HepG2 (cell line): ENCODE data around the gene NUCB1. TPM values are rescaled to one million over a fixed set of nuclear protein-coding genes. Genes with fewer than 3 reads are reported as not detected.

Source experiments
- AGO2 ChIP-seq: fragments of 200-400 bp; formaldehyde crosslinking; optimal IDR thresholded peaks from 2 replicates; pipeline ENCODE3; 2017; ENCODE audit warnings: mild to moderate bottlenecking, low read depth, low read length, moderate library complexity
- CCDC6 ChIP-seq: sonication (generic); formaldehyde crosslinking; IDR thresholded peaks from 2 replicates; pipeline ENCODE4 v1.8.1; 2022; ENCODE audit warnings: mild to moderate bottlenecking, missing genetic modification reagents, moderate library complexity
- ETV5 ChIP-seq: IDR thresholded peaks from 2 replicates; pipeline ENCODE4 v1.6.1; 2018; ENCODE audit warnings: missing biosample characterization, missing genetic modification reagents, inconsistent platforms, borderline replicate concordance
- KDM6A ChIP-seq: IDR thresholded peaks from 2 replicates; pipeline ENCODE4 v1.6.1; 2016; ENCODE audit warnings: low read depth
- MAFF ChIP-seq: IDR thresholded peaks from 2 replicates; pipeline ENCODE4 v1.6.1; 2011; ENCODE audit warnings: low read depth, low read length, improper control_type of control experiment
- NFRKB ChIP-seq: fragments of 450-650 bp; IDR thresholded peaks from 2 replicates; pipeline ENCODE4 v1.6.1; 2017
- NPAS2 ChIP-seq: sonication (generic); formaldehyde crosslinking; IDR thresholded peaks from 2 replicates; pipeline ENCODE4 v1.8.0; 2022; ENCODE audit warnings: mild to moderate bottlenecking, missing genetic modification reagents, borderline replicate concordance
- POGZ ChIP-seq: sonication (generic); formaldehyde crosslinking; IDR thresholded peaks from 2 replicates; pipeline ENCODE4 v1.4.0; 2020; ENCODE audit warnings: mild to moderate bottlenecking, missing genetic modification reagents
- RAD21 ChIP-seq: fragments of 450-650 bp; formaldehyde crosslinking; IDR thresholded peaks from 2 replicates; pipeline ENCODE4 v1.5.0; 2020; ENCODE audit warnings: mild to moderate bottlenecking
- SP2 ChIP-seq: sonication (generic); formaldehyde crosslinking; IDR thresholded peaks from 2 replicates; pipeline ENCODE4 v1.5.1; 2020; ENCODE audit warnings: mild to moderate bottlenecking, missing genetic modification reagents
- TCF7 ChIP-seq: sonication (generic); IDR thresholded peaks from 2 replicates; pipeline ENCODE4 v1.6.1; 2016; ENCODE audit warnings: antibody characterized with exemption, low read depth
- ZNF296 ChIP-seq: sonication (generic); formaldehyde crosslinking; conservative IDR thresholded peaks from 2 replicates; pipeline ENCODE4 v1.5.0; 2020; ENCODE audit warnings: mild to moderate bottlenecking, missing genetic modification reagents
- ZNF337 ChIP-seq: sonication (generic); formaldehyde crosslinking; IDR thresholded peaks from 2 replicates; pipeline ENCODE4 v1.5.1; 2020; ENCODE audit warnings: missing genetic modification reagents, low read depth, mild to moderate bottlenecking, borderline replicate concordance
- ZNF512B ChIP-seq: sonication (generic); formaldehyde crosslinking; IDR thresholded peaks from 2 replicates; pipeline ENCODE4 v1.5.1; 2020; ENCODE audit warnings: missing genetic modification reagents, mild to moderate bottlenecking, borderline replicate concordance
- ZNF598 ChIP-seq: sonication (generic); formaldehyde crosslinking; IDR thresholded peaks from 2 replicates; pipeline ENCODE4 v1.5.1; 2020; ENCODE audit warnings: mild to moderate bottlenecking, missing genetic modification reagents, borderline replicate concordance
- ZNF780A ChIP-seq: sonication (generic); formaldehyde crosslinking; IDR thresholded peaks from 2 replicates; pipeline ENCODE4 v1.8.0; 2022; ENCODE audit warnings: mild to moderate bottlenecking, missing genetic modification reagents, moderate library complexity
- polyA plus RNA-seq, 8 experiments: library from polyadenylated mRNA; depleted of rRNA in 3 of 8; stranded (reverse) in 7 of 8; unstranded in 1 of 8; fragments of >200 nt; fragmentation: Illumina TruSeq in 4 of 8; extraction: Trizol in 4 of 8; gene quantifications; 2 replicates each; pipeline versions ENCODE4 v1.2.1 to v1.2.3, GENCODE V29; 2011 to 2016; ENCODE audit warnings: low read depth in 4 of 8, missing spikeins in 1 of 8, mixed read lengths in 1 of 8; ENCODE audit not compliant: insufficient read depth in 1 of 8
- total RNA-seq, 5 experiments: library from RNA; depleted of rRNA; stranded (reverse); fragments of >200 nt; fragmentation: Illumina TruSeq; extraction: Trizol; gene quantifications; 2 replicates each; pipeline ENCODE4 v1.2.3, GENCODE V29; 2016; ENCODE audit warnings: low read depth in 1 of 5
- TF ChIP-seq, protein P1 (sequence below): conservative IDR thresholded peaks from 2 replicates; pipeline ENCODE4 v1.6.1; 2018; ENCODE audit warnings: missing genetic modification reagents
- TF ChIP-seq, protein P2 (sequence below), 2 experiments: sonication (generic) in 1 of 2; formaldehyde crosslinking in 1 of 2; IDR thresholded peaks; 2 replicates each; pipeline versions ENCODE4 v1.4.0 to v1.6.1; 2016 to 2020; ENCODE audit warnings: borderline replicate concordance in 1 of 2, low read depth in 1 of 2, mild to moderate bottlenecking in 1 of 2, missing genetic modification reagents in 1 of 2
- TF ChIP-seq, protein P3 (sequence below): sonication (generic); formaldehyde crosslinking; IDR thresholded peaks from 2 replicates; pipeline ENCODE4 v1.8.0; 2022; ENCODE audit warnings: missing genetic modification reagents, mild to moderate bottlenecking, moderate library complexity, borderline replicate concordance

NUCB1 gene
- total and polyA plus RNA-seq, 2 of the 13 experiments (the other 11 are each of a cell fraction or from before 2014, with no cell fraction given): 82.3 to 106 TPM

GRCh38 chr19:48907671-48908070 is 7.6 kb downstream of the NUCB1 start (continued):
- TF ChIP-seq, protein P1, sequence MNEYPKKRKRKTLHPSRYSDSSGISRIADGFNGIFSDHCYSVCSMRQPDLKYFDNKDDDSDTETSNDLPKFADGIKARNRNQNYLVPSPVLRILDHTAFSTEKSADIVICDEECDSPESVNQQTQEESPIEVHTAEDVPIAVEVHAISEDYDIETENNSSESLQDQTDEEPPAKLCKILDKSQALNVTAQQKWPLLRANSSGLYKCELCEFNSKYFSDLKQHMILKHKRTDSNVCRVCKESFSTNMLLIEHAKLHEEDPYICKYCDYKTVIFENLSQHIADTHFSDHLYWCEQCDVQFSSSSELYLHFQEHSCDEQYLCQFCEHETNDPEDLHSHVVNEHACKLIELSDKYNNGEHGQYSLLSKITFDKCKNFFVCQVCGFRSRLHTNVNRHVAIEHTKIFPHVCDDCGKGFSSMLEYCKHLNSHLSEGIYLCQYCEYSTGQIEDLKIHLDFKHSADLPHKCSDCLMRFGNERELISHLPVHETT (CRISPR knock-in tag): 0 out of 2 replicates have a peak, but pooled peaks have one; percentile 46
- TF ChIP-seq ZNF337 (CRISPR knock-in tag) (no peak), POGZ (CRISPR knock-in tag) (no peak; the same call in 1 of the 2 replicates), CCDC6 (CRISPR knock-in tag) (peak; percentile 54; the same call in 1 of the 2 replicates), MAFF (peak; percentile 96), NFRKB (no peak), ZNF512B (CRISPR knock-in tag) (no peak), NPAS2 (no peak), ZNF598 (CRISPR knock-in tag) (no peak), SP2 (CRISPR knock-in tag) (0 out of 2 replicates have a peak, but pooled peaks have one; percentile 7), ETV5 (CRISPR knock-in tag) (peak; percentile 33; the same call in 1 of the 2 replicates), TCF7 (no peak), KDM6A (CRISPR knock-in tag) (0 out of 2 replicates have a peak, but pooled peaks have one; percentile 40), AGO2 (no peak), ZNF780A (CRISPR knock-in tag) (no peak), RAD21 (CRISPR knock-in tag) (no peak), ZNF296 (CRISPR knock-in tag) (no peak)
- TF ChIP-seq, protein P2, sequence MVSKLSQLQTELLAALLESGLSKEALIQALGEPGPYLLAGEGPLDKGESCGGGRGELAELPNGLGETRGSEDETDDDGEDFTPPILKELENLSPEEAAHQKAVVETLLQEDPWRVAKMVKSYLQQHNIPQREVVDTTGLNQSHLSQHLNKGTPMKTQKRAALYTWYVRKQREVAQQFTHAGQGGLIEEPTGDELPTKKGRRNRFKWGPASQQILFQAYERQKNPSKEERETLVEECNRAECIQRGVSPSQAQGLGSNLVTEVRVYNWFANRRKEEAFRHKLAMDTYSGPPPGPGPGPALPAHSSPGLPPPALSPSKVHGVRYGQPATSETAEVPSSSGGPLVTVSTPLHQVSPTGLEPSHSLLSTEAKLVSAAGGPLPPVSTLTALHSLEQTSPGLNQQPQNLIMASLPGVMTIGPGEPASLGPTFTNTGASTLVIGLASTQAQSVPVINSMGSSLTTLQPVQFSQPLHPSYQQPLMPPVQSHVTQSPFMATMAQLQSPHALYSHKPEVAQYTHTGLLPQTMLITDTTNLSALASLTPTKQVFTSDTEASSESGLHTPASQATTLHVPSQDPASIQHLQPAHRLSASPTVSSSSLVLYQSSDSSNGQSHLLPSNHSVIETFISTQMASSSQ (IDR thresholded peaks at IDR 0.05; ENCODE audit: low read depth): no peak
- TF ChIP-seq, protein P2 (CRISPR knock-in tag; IDR thresholded peaks at IDR 0.05; ENCODE audit: borderline replicate concordance): peak; percentile 32; the same call in 1 of the 2 replicates
- TF ChIP-seq, protein P3, sequence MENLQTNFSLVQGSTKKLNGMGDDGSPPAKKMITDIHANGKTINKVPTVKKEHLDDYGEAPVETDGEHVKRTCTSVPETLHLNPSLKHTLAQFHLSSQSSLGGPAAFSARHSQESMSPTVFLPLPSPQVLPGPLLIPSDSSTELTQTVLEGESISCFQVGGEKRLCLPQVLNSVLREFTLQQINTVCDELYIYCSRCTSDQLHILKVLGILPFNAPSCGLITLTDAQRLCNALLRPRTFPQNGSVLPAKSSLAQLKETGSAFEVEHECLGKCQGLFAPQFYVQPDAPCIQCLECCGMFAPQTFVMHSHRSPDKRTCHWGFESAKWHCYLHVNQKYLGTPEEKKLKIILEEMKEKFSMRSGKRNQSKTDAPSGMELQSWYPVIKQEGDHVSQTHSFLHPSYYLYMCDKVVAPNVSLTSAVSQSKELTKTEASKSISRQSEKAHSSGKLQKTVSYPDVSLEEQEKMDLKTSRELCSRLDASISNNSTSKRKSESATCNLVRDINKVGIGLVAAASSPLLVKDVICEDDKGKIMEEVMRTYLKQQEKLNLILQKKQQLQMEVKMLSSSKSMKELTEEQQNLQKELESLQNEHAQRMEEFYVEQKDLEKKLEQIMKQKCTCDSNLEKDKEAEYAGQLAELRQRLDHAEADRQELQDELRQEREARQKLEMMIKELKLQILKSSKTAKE (CRISPR knock-in tag): peak; percentile 38; the same call in 1 of the 2 replicates
